GM06990 (cell line): Measurements from ENCODE around the gene LSM14A.

ENCODE experiments used
- DNase-seq: peaks from one replicate; pipeline ENCODE4 v3.0.0-alpha.2; 2011; ENCODE audit not compliant: insufficient read length; ENCODE audit errors: extremely low read depth
- H3K27me3 ChIP-seq: replicated peaks from 2 replicates; pipeline ENCODE4 v1.6.0; 2011; ENCODE audit warnings: low read length; ENCODE audit not compliant: control insufficient read depth, insufficient read depth
- H3K36me3 ChIP-seq: 2 replicates; pipeline ENCODE4 v1.5.1; 2011; ENCODE audit warnings: low read length; ENCODE audit not compliant: control insufficient read depth, insufficient read depth
- H3K4me3 ChIP-seq: replicated peaks from 2 replicates; pipeline ENCODE4 v1.5.1; 2011; ENCODE audit warnings: low read depth, mild to moderate bottlenecking, control low read depth, low read length
- CTCF ChIP-seq: IDR thresholded peaks from 2 replicates; pipeline ENCODE4 v1.5.1; 2011; ENCODE audit warnings: low read length, control low read depth, mild to moderate bottlenecking, inconsistent platforms; ENCODE audit not compliant: insufficient read depth, poor library complexity, severe bottlenecking

The LSM14A gene

GRCh38 chr19:34179066-34179465 is 6.8 kb downstream of the LSM14A start:
- no peak for TF ChIP-seq CTCF
- DNase-seq, result no peak
- no peak overlapping the region for H3K4me3 ChIP-seq
- H3K27me3 ChIP-seq, result no peaks in the 10 kb centered on the region
- H3K36me3 ChIP-seq, result peaks cover 1% of the 10 kb centered on the region

GRCh38 chr19:34180273-34180672 is 8.0 kb downstream of the LSM14A start:
- no peak for DNase-seq
- Histone ChIP-seq H3K27me3 (no peaks in the 10 kb centered on the region), H3K4me3 (no peak overlapping the region), H3K36me3 (peaks cover 1% of the 10 kb centered on the region)
- no peak for TF ChIP-seq CTCF

DNA sequence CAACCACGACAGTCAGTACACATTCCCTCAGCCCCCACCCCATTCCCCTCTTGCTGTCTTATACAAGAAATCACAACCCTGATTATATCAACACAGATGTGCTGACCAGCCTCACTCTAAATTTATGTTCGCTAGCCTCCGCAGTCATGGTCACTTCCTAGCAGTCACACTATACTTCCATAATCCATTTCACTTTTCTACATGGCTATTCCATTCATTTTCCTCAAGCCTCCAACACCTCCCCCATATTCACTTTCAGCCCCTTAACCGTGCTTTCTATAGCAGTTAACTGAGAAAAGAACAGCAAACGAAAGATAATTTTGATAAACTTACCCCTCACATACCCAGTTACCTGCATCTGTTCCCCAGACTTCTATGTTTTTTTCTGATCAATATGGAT is 8.4 kb downstream of the LSM14A start:
- Histone ChIP-seq H3K36me3 (peaks cover 1% of the 10 kb centered on the region), H3K4me3 (no peak overlapping the region), H3K27me3 (no peaks in the 10 kb centered on the region)
- TF ChIP-seq CTCF, result no peak
- DNase-seq, result no peak

DNA sequence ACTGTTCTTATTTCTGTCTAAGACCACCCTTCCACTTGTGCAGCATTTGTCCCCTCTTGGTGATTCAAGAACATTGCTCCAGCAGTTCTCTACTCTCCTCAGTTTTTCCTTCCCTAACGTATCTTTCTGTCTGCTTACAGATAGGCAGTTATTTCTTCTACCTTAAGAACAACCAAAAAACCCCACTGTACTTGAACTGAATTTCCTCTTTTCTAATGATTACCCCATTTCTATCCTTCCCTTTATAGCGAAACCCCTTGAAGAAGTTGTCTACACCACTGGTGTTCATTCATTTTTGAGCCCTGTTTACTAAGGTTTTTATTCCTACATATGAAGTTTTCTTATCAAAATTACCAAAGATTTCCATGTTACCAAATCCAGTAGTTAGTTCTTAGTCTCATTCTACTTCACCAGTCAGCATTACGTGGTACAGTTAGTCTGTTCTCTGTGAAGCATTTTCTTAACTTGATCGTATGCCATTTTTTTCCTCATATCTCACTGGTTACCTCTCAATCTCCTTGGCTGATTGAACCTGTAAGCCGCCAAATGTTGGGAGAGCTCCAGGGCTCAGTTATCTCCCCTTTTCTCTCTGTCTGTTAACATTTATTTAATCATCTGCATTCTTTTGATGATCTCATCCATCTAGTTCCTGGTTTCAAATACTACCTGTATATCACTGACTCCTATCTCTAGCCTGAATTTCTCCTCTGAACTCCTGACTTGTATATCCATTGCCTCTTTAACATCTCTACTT is 9.0 kb downstream of the LSM14A start:
- DNase-seq, result no peak
- peaks cover 1% of the 10 kb centered on the region for H3K36me3 ChIP-seq
- H3K4me3 ChIP-seq, result no peak overlapping the region
- no peak for TF ChIP-seq CTCF
- H3K27me3 ChIP-seq, result no peaks in the 10 kb centered on the region

DNA sequence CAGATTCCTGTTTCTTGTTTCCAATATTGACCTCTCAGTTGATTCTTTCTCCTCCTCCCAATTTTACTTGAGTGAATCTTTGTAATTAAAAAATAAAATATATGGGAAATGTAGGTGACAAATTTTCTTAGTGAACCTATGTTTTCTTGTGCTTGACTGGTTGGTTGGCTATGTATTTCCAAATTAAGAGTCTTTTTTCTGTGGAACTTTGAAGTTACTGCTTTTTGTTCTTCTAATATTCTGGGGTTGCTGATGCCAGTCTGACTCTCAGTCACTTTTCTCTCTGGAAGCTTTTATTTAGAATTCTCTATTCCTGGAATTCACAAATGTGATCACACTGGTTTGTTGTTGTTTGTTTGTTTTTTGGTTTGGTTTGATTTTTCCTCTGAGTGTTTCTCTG is 9.8 kb downstream of the LSM14A start:
- Histone ChIP-seq H3K36me3 (peaks cover 1% of the 10 kb centered on the region), H3K4me3 (no peak overlapping the region), H3K27me3 (no peaks in the 10 kb centered on the region)
- DNase-seq, result no peak
- no peak for TF ChIP-seq CTCF
